Esophagus muscularis mucosa (tissue), 3 donors: ENCODE measurements around the gene CCDC91.

Source experiments
- CTCF ChIP-seq, 3 experiments: fragments of 200-600 bp in 2 of 3; fragments of 450-650 bp in 1 of 3; sonication (generic) in 2 of 3; IDR thresholded peaks; one replicate each; pipeline ENCODE4 v1.5.1; 2017 to 2019; ENCODE audit warnings: antibody characterized with exemption in 3 of 3, mild to moderate bottlenecking in 2 of 3, moderate library complexity in 1 of 3
- POLR2A ChIP-seq: fragments of 450-650 bp; IDR thresholded peaks from one replicate; pipeline ENCODE4 v1.6.1; 2017; ENCODE audit warnings: antibody characterized with exemption, moderate library complexity, mild to moderate bottlenecking, low read depth
- POLR2AphosphoS5 ChIP-seq, 2 donors: sonication (generic); formaldehyde crosslinking; IDR thresholded peaks; one replicate each; pipeline ENCODE4 v1.6.1; 2017; ENCODE audit warnings: antibody characterized with exemption in 2 of 2

DNA sequence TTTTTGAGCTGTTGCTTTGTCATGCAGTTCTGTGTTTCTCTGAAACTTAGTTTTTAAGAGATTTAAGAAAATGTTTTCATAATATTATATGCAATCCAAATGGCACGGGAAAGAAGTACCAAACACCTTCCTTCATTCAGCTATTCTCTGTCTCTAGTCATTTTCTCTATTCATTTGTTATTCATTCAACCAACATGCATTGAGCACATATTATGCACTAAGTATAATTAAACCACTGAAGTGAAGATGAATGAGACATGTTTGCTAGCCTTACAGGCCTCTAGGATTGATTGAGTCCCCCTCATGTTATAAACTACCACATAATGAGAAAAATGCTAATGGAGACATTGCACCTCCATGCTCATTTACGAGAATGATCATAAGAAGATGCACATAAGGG is 45.7 kb upstream of the CCDC91 start:
- TF ChIP-seq POLR2A (no peak), CTCF (IDR thresholded peaks at IDR 0.05) (no peak), POLR2AphosphoS5 (IDR thresholded peaks at IDR 0.05) (no peak)
